Measurements from ENCODE around the gene ANO6. TPM values are rescaled to one million over a fixed set of nuclear protein-coding genes. Genes with fewer than 3 reads are reported as not detected.

ANO6 gene
- total RNA-seq, 1 donor from 2014 or later = 35.0 TPM

GRCh38 chr12:45322810-45323209, 106.9 kb downstream of the ANO6 start:
- peaks cover 3% of the 10 kb centered on the region for H3K4me1 Mint-ChIP-seq (ENCODE audit: unreplicated experiment)
- no peak for TF ChIP-seq CTCF (conservative IDR thresholded peaks at IDR 0.05)
- no peak overlapping the region for H3K4me3 Mint-ChIP-seq
- peaks cover 25% of the 10 kb centered on the region for H3K36me3 Mint-ChIP-seq
- no peak overlapping the region for H3K27ac Mint-ChIP-seq
- H3K9me3 Mint-ChIP-seq = no peaks in the 10 kb centered on the region
- no peak for DNase-seq (ENCODE audit: extremely low spot score, unreplicated experiment)
- no peaks in the 10 kb centered on the region for H3K27me3 Mint-ChIP-seq

GRCh38 chr12:45324391-45324790, 108.5 kb downstream of the ANO6 start:
- Mint-ChIP-seq H3K36me3 (peaks cover 25% of the 10 kb centered on the region), H3K27me3 (no peaks in the 10 kb centered on the region), H3K9me3 (peaks cover 4% of the 10 kb centered on the region), H3K27ac (no peak overlapping the region), H3K4me3 (no peak overlapping the region), H3K4me1 (ENCODE audit: unreplicated experiment) (peaks cover 8% of the 10 kb centered on the region)
- no peak for TF ChIP-seq CTCF (conservative IDR thresholded peaks at IDR 0.05)
- DNase-seq (ENCODE audit: extremely low spot score, unreplicated experiment) = no peak

- peaks cover 8% of the 10 kb centered on the region for H3K4me1 Mint-ChIP-seq (ENCODE audit: unreplicated experiment)
- H3K4me3 Mint-ChIP-seq = no peak overlapping the region
- no peaks in the 10 kb centered on the region for H3K27me3 Mint-ChIP-seq
- peaks cover 4% of the 10 kb centered on the region for H3K9me3 Mint-ChIP-seq
- H3K27ac Mint-ChIP-seq = no peak overlapping the region
- H3K36me3 Mint-ChIP-seq = peaks cover 12% of the 10 kb centered on the region
- DNase-seq (ENCODE audit: extremely low spot score, unreplicated experiment) = no peak
- TF ChIP-seq CTCF (conservative IDR thresholded peaks at IDR 0.05) = no peak
Observed at GRCh38 chr12:45326358-45326975, 110.6 kb downstream of the ANO6 start.

GRCh38 chr12:45327823-45328383, 112.0 kb downstream of the ANO6 start:
- Mint-ChIP-seq H3K27me3 (no peaks in the 10 kb centered on the region), H3K27ac (no peak overlapping the region)
- DNase-seq (ENCODE audit: extremely low spot score, unreplicated experiment) = no peak

GRCh38 chr12:45329238-45329637, 113.3 kb downstream of the ANO6 start:
- Mint-ChIP-seq H3K36me3 (peaks cover 17% of the 10 kb centered on the region), H3K4me1 (ENCODE audit: unreplicated experiment) (peaks cover 8% of the 10 kb centered on the region), H3K27me3 (no peaks in the 10 kb centered on the region), H3K4me3 (no peak overlapping the region), H3K9me3 (peaks cover 4% of the 10 kb centered on the region), H3K27ac (no peak overlapping the region)
- DNase-seq (ENCODE audit: extremely low spot score, unreplicated experiment) = no peak
- TF ChIP-seq CTCF (conservative IDR thresholded peaks at IDR 0.05) = no peak

More at GRCh38 chr12:45327823-45328383, 112.0 kb downstream of the ANO6 start:
- no peak for TF ChIP-seq CTCF (conservative IDR thresholded peaks at IDR 0.05)
- H3K4me3 Mint-ChIP-seq = no peak overlapping the region
- H3K36me3 Mint-ChIP-seq = peaks cover 17% of the 10 kb centered on the region
- H3K9me3 Mint-ChIP-seq = peaks cover 4% of the 10 kb centered on the region
- H3K4me1 Mint-ChIP-seq (ENCODE audit: unreplicated experiment) = peaks cover 8% of the 10 kb centered on the region
